H1 (cell line): ENCODE results near the gene GRAMD2A.

Experiments
- ATF3 ChIP-seq: IDR thresholded peaks from 2 replicates; pipeline ENCODE4 v1.6.1; 2011; ENCODE audit warnings: low read depth, mild to moderate bottlenecking, low read length; ENCODE audit not compliant: insufficient read depth
- BCL11A ChIP-seq, 2 experiments: IDR thresholded peaks; one replicate each; pipeline ENCODE4 v1.6.1; 2011; ENCODE audit warnings: low read depth in 2 of 2, low read length in 2 of 2, mild to moderate bottlenecking in 2 of 2
- CEBPB ChIP-seq: IDR thresholded peaks from 2 replicates; pipeline ENCODE4 v1.6.1; 2012; ENCODE audit warnings: low read depth, low read length
- CTCF ChIP-seq, 3 experiments: IDR thresholded peaks; 1 replicate in 2 of 3; 2 replicates in 1 of 3; pipeline versions ENCODE4 v1.5.1 to v1.6.1; 2011; ENCODE audit warnings: low read length in 3 of 3, mild to moderate bottlenecking in 3 of 3, inconsistent platforms in 2 of 3, low read depth in 1 of 3, moderate library complexity in 1 of 3; ENCODE audit not compliant: insufficient read depth in 1 of 3; ENCODE audit errors: control extremely low read depth in 1 of 3
- EP300 ChIP-seq, 2 experiments: IDR thresholded peaks; 1 replicate in 1 of 2; 2 replicates in 1 of 2; pipeline ENCODE4 v1.6.1; 2011 to 2012; ENCODE audit warnings: low read depth in 2 of 2, low read length in 2 of 2, mild to moderate bottlenecking in 2 of 2, borderline replicate concordance in 1 of 2, inconsistent platforms in 1 of 2, moderate library complexity in 1 of 2
- FOSL1 ChIP-seq: IDR thresholded peaks from 2 replicates; pipeline ENCODE4 v1.6.1; 2011; ENCODE audit warnings: mild to moderate bottlenecking, low read depth, low read length, moderate library complexity; ENCODE audit not compliant: insufficient read depth
- POLR2A ChIP-seq, 2 experiments: IDR thresholded peaks; 1 replicate in 1 of 2; 2 replicates in 1 of 2; pipeline ENCODE4 v1.6.1; 2011; ENCODE audit warnings: low read depth in 2 of 2, low read length in 2 of 2, mild to moderate bottlenecking in 2 of 2; ENCODE audit errors: control extremely low read depth in 1 of 2
- POLR2AphosphoS5 ChIP-seq: IDR thresholded peaks from 2 replicates; pipeline ENCODE4 v1.6.1; 2011; ENCODE audit warnings: low read depth, low read length
- RFX5 ChIP-seq: IDR thresholded peaks from 2 replicates; pipeline ENCODE4 v1.6.1; 2011; ENCODE audit warnings: low read depth, low read length, improper control_type of control experiment, borderline replicate concordance
- SP2 ChIP-seq: IDR thresholded peaks from 2 replicates; pipeline ENCODE4 v1.6.1; 2012; ENCODE audit warnings: mild to moderate bottlenecking, low read length, inconsistent platforms
- TBP ChIP-seq: IDR thresholded peaks from 2 replicates; pipeline ENCODE4 v1.6.1; 2011; ENCODE audit warnings: low read depth, low read length, improper control_type of control experiment

- TF ChIP-seq CTCF (IDR thresholded peaks at IDR 0.05; ENCODE audit: control extremely low read depth in 1 of 3, insufficient read depth in 1 of 3, low read depth in 1 of 3, low read length in 3 of 3): no peak
- no peak for TF ChIP-seq POLR2AphosphoS5
- TF ChIP-seq SP2: no peak
- no peak for TF ChIP-seq BCL11A (IDR thresholded peaks at IDR 0.05; ENCODE audit: low read depth in 2 of 2, low read length in 2 of 2)
- TF ChIP-seq EP300 (IDR thresholded peaks at IDR 0.05; ENCODE audit: borderline replicate concordance in 1 of 2, low read depth in 2 of 2, low read length in 2 of 2): no peak
- no peak for TF ChIP-seq CEBPB
- TF ChIP-seq TBP: no peak
- TF ChIP-seq ATF3: no peak
- no peak for TF ChIP-seq POLR2A (IDR thresholded peaks at IDR 0.05; ENCODE audit: control extremely low read depth in 1 of 2, low read depth in 2 of 2, low read length in 2 of 2)
- no peak for TF ChIP-seq RFX5
- no peak for TF ChIP-seq FOSL1
Measured at GRCh38 chr15:72216079-72216478, 18.5 kb upstream of the GRAMD2A start.
